Activated CD8-positive, alpha-beta memory T cell treated with anti-CD3 and anti-CD28 coated beads for 1 hour (primary cell): ENCODE data around the gene CNTLN.
"Not testable (repeated sequence)": the region's sequence is repeated elsewhere in the genome, so short reads cannot be mapped to it uniquely, and the experiment has no call there.

Experiments
- DNase-seq, 2 donors: peaks; one replicate each; pipeline ENCODE4 v3.0.0-alpha.2; 2020; ENCODE audit warnings: low read depth in 1 of 2; ENCODE audit errors: extremely low read depth in 1 of 2

Gene CNTLN

GRCh38 chr9:17401858-17402257, 267.0 kb downstream of the CNTLN start:
- no peak for DNase-seq

- no peak for DNase-seq
Observed at GRCh38 chr9:17402309-17402708, 267.5 kb downstream of the CNTLN start.

GRCh38 chr9:17403539-17403938, 268.7 kb downstream of the CNTLN start:
- no peak for DNase-seq

- DNase-seq, result no peak
Observed at GRCh38 chr9:17414986-17415385, 280.1 kb downstream of the CNTLN start.

- no peak for DNase-seq
Observed at GRCh38 chr9:17422994-17423680, 288.3 kb downstream of the CNTLN start.

- DNase-seq, result no peak
Observed at GRCh38 chr9:17423681-17424011, 288.8 kb downstream of the CNTLN start.

GRCh38 chr9:17425384-17425783, 290.5 kb downstream of the CNTLN start:
- no peak for DNase-seq

GRCh38 chr9:17433526-17433925, 298.7 kb downstream of the CNTLN start:
- no peak for DNase-seq

- no peak for DNase-seq
Observed at GRCh38 chr9:17436854-17437253, 302.0 kb downstream of the CNTLN start.

GRCh38 chr9:17437813-17438212, 303.0 kb downstream of the CNTLN start:
- DNase-seq, result no peak

GRCh38 chr9:17445126-17445525, 310.3 kb downstream of the CNTLN start:
- DNase-seq, result not testable (repeated sequence)

- no peak for DNase-seq
Observed at GRCh38 chr9:17453751-17454150, 318.9 kb downstream of the CNTLN start.

GRCh38 chr9:17462869-17463464, 328.1 kb downstream of the CNTLN start:
- no peak for DNase-seq

GRCh38 chr9:17470036-17470813, 335.4 kb downstream of the CNTLN start:
- no peak for DNase-seq

GRCh38 chr9:17472126-17472525, 337.3 kb downstream of the CNTLN start:
- no peak for DNase-seq

- no peak for DNase-seq
Observed at GRCh38 chr9:17476401-17476800, 341.6 kb downstream of the CNTLN start.

GRCh38 chr9:17477816-17478215, 343.0 kb downstream of the CNTLN start:
- DNase-seq, result no peak

- DNase-seq, result no peak
Observed at GRCh38 chr9:17480966-17481365, 346.1 kb downstream of the CNTLN start.

- DNase-seq, result no peak
Observed at GRCh38 chr9:17481565-17481964, 346.7 kb downstream of the CNTLN start.

- no peak for DNase-seq
Observed at GRCh38 chr9:17484906-17485305, 350.1 kb downstream of the CNTLN start.

- no peak for DNase-seq
Observed at GRCh38 chr9:17486396-17486795, 351.6 kb downstream of the CNTLN start.

- DNase-seq, result no peak
Observed at GRCh38 chr9:17487467-17487866, 352.6 kb downstream of the CNTLN start.
